ENCODE measurements around the gene TRABD2A. TPM values are rescaled to one million over a fixed set of nuclear protein-coding genes. Genes with fewer than 3 reads are reported as not detected.
A peak's percentile ranks its signal among the peaks of the same experiment; 100 is the strongest.

TRABD2A gene
- total and polyA plus RNA-seq, 9 of the 15 experiments (the other 6 are each of a cell fraction or from before 2014, with no cell fraction given): 0.07 to 0.45 (median 0.25) TPM

- TF ChIP-seq ZNF740 (CRISPR knock-in tag; IDR thresholded peaks at IDR 0.05): no peak
- no peak for TF ChIP-seq ZNF740 (tag; IDR thresholded peaks at IDR 0.05)
- 0 out of 6 replicates have a peak, but pooled peaks of 1 of the 3 experiments have one; percentile 29 for TF ChIP-seq ZBTB11 (CRISPR knock-in tag; IDR thresholded peaks at IDR 0.05)
- peak; percentile 78 for TF ChIP-seq ATF3 (IDR thresholded peaks at IDR 0.05)
- 0 out of 2 replicates have a peak, but pooled peaks have one; percentile 32 for TF ChIP-seq ATF3 (CRISPR knock-in tag; conservative IDR thresholded peaks at IDR 0.05)
- no peak for TF ChIP-seq HEY1 (CRISPR knock-in tag; IDR thresholded peaks at IDR 0.05; ENCODE audit: borderline replicate concordance)
- TF ChIP-seq CREB3L1 (IDR thresholded peaks at IDR 0.05; ENCODE audit: borderline replicate concordance, low read depth): no peak
- TF ChIP-seq ZNF316 (IDR thresholded peaks at IDR 0.05): no peak
- no peak for TF ChIP-seq ZNF184 (CRISPR knock-in tag; IDR thresholded peaks at IDR 0.05)
- TF ChIP-seq KLF13 (tag; IDR thresholded peaks at IDR 0.05; ENCODE audit: borderline replicate concordance, low read depth): no peak
- no peak for TF ChIP-seq FOXJ3 (CRISPR knock-in tag; IDR thresholded peaks at IDR 0.05)
- no peak for TF ChIP-seq UBTF (IDR thresholded peaks at IDR 0.05; ENCODE audit: borderline replicate concordance in 1 of 2, low read depth in 2 of 2, low read length in 2 of 2)
- no peak for TF ChIP-seq NFATC3 (IDR thresholded peaks at IDR 0.05)
- no peak for TF ChIP-seq CHCHD3 (CRISPR knock-in tag; IDR thresholded peaks at IDR 0.05)
- TF ChIP-seq CREB1 (IDR thresholded peaks at IDR 0.05): peak; percentile 47; the same call in 1 of the 2 replicates
- 0 out of 2 replicates have a peak, but pooled peaks have one; percentile 39 for TF ChIP-seq CREB1 (CRISPR knock-in tag; IDR thresholded peaks at IDR 0.05)
- peak; percentile 60; the same call in 1 of the 2 replicates for TF ChIP-seq ZFP91 (CRISPR knock-in tag; IDR thresholded peaks at IDR 0.05)
These were observed 24.1 kb downstream of the TRABD2A start (continued) for GRCh38 chr2:84856787-84857186.
